Activated naive CD4-positive, alpha-beta T cell treated with anti-CD3 and anti-CD28 coated beads, Interleukin-2, amount 50 U/mL, for 24 hours (primary cell): ENCODE measurements around the gene CERS2.

Experiments
- H3K27ac Mint-ChIP-seq: one replicate; pipeline ENCODE4 v1.8.0; 2021; ENCODE audit warnings: mild to moderate bottlenecking, mixed read lengths
- H3K27me3 Mint-ChIP-seq: one replicate; pipeline ENCODE4 v1.8.0; 2021; ENCODE audit warnings: mixed read lengths
- H3K36me3 Mint-ChIP-seq: one replicate; pipeline ENCODE4 v1.8.0; 2021; ENCODE audit warnings: mixed read lengths
- H3K4me1 Mint-ChIP-seq: one replicate; pipeline ENCODE4 v1.8.0; 2021; ENCODE audit warnings: mixed read lengths
- H3K4me3 Mint-ChIP-seq: one replicate; pipeline ENCODE4 v1.8.0; 2021; ENCODE audit warnings: mild to moderate bottlenecking, mixed read lengths
- H3K9me3 Mint-ChIP-seq: one replicate; pipeline ENCODE4 v1.8.0; 2021; ENCODE audit warnings: mixed read lengths

Gene CERS2

DNA sequence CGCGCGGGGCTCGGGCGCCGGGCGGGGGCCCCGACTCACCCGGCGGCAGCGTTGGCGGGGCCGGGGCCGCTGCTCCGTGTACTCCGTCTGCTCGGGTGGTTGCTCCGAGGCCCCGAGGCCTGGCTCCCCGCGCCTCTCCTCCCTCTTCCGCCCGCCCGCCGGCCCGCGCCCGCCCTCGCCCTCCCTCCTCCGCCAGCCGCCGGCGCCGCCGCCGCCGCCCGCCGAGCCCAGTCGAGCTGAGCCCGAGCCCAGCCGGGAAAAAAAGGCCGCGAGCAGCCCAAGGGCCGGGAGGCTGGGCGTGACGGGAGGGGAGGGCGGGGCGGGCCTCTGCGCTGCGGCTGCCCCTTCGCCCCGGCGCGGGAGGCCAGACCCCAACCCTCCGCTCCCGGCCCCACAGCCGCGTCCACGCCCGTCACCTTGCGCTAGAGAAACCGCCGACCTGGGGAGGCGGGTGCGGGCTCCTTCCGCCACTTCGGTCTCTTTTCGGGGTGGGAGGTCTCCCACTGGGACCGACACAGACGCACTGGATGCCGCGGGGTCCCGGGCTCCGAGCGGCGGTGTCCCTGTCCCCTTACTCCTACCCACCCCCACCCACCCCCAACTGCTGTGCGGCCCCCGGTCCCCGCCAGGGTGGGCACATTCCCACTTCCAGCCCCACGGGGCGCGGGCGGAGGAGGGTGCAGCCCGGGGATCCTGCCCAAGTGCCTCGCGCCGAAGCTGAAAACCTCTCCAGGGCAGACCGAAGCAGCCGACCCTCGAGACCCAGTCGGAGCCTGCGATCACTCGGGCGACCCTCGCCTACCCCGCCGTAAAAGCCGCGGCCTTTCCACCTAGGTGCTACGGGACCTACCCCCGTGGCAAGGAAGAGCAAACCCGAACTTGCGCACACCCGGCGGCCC, at the start of gene CERS2:
TSS of gene CERS2 (minus strand) at position 256 of the 899 bp plus-strand sequence. CDS start 5,745 bp downstream, outside the sequence.
- Mint-ChIP-seq H3K27me3 (no peaks in the 10 kb centered on the region), H3K27ac (peak within 1 kb of the TSS; percentile 92), H3K4me1 (peaks cover 75% of the 10 kb centered on the region), H3K4me3 (peak within 1 kb of the TSS; percentile 90), H3K36me3 (peaks cover 4% of the 10 kb centered on the region), H3K9me3 (no peaks in the 10 kb centered on the region)

- Mint-ChIP-seq H3K4me3 (no peak overlapping the region), H3K9me3 (no peaks in the 10 kb centered on the region), H3K36me3 (peaks cover 3% of the 10 kb centered on the region), H3K4me1 (peaks cover 47% of the 10 kb centered on the region), H3K27ac (no peak overlapping the region), H3K27me3 (no peaks in the 10 kb centered on the region)
Observed at GRCh38 chr1:151013518-151013917, 38.9 kb upstream of the CERS2 start.

DNA sequence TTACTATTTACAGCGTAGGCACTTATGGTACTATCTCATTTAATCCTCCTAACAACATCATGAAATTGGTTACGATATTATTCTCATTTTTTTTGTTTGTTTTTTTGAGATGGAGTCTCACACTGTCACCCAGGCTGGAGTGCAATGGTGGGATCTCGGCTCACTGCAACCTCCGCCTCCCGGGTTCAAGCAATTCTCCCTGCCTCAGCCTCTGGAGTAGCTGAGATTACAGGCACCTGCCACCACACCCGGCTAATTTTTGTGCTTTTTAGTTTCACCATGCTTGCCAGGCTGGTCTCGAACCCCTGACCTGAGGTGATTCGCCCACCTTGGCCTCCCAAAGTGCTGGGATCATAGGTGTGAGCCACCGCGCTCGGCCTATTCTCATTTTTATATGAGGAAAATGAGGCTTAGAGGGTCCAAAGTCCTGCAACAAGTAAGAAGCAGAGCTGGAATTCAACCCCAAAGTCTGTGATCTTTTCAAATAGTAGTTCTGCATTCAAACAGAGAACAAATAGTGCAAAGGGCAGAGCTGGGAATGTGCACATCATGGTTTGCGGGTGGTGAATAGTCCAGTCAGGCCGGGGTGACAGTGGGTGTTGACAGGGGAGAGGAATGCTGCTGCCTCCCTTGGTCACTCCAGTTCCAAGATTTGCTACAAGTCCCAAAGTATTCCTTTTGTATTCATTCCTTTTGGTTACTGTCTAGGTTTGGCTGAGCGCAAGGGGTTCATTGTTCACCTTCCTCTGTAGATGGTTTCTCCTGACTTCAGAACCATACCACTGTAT, 38.2 kb upstream of the CERS2 start:
- H3K27ac Mint-ChIP-seq, result peak overlapping the region; percentile 59
- peaks cover 53% of the 10 kb centered on the region for H3K4me1 Mint-ChIP-seq
- peaks cover 3% of the 10 kb centered on the region for H3K36me3 Mint-ChIP-seq
- no peaks in the 10 kb centered on the region for H3K27me3 Mint-ChIP-seq
- no peak overlapping the region for H3K4me3 Mint-ChIP-seq
- H3K9me3 Mint-ChIP-seq, result no peaks in the 10 kb centered on the region

DNA sequence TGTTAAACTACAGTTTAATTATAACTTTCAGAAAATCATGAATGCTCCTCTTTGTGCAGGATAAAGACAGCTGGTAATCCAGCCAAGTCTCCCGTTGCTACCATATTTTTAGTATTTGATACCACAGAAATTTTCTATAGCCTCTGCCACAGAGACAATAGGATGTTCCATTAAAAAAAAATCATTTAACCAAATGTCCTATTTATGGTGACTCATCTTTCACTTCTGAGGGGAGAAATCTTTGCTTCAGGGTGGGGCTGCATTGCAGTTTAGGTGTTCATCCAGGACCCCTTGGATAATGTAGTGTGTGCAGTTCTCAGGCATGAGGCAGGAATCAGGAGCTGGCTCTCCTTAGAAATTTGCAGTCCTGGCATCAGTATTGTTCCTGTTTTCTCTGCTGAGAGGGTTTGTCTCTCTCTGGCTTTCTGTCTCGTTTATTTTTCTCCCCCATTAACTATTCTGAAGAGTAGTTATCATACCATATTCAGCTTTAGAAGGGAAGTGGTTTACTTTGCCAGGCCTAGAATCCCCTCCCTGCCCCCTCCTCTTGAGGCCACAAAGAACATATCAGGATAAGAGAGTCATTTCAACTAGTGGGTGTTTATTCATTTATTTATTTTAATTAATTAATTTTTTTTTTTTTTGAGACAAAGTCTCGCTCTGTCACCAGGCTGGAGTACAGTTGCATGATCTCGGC, 36.7 kb upstream of the CERS2 start:
- H3K4me1 Mint-ChIP-seq, result peaks cover 65% of the 10 kb centered on the region
- peak overlapping the region; percentile 16 for H3K4me3 Mint-ChIP-seq
- H3K27ac Mint-ChIP-seq, result peak overlapping the region; percentile 19
- H3K27me3 Mint-ChIP-seq, result no peaks in the 10 kb centered on the region
- H3K36me3 Mint-ChIP-seq, result peaks cover 3% of the 10 kb centered on the region
- H3K9me3 Mint-ChIP-seq, result no peaks in the 10 kb centered on the region

DNA sequence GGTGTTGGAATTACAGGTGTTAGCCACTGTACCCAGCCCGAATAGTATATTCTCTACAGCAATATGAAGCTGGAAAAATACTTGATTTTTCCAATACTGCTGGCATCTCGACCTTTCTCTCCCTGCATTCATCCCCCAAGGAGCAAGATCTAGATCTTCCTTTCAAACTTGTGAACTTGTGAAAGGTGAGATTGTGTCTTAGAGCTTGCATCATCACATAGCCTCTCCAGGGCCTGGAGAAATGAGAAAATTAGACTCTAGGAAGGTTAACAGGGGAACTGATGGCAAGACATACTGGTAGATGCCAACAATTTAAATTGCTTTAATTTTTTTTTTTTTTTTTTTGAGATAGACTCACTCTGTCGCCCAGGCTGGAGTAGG, 35.7 kb upstream of the CERS2 start:
- H3K4me1 Mint-ChIP-seq, result peaks cover 75% of the 10 kb centered on the region
- H3K4me3 Mint-ChIP-seq, result no peak overlapping the region

DNA sequence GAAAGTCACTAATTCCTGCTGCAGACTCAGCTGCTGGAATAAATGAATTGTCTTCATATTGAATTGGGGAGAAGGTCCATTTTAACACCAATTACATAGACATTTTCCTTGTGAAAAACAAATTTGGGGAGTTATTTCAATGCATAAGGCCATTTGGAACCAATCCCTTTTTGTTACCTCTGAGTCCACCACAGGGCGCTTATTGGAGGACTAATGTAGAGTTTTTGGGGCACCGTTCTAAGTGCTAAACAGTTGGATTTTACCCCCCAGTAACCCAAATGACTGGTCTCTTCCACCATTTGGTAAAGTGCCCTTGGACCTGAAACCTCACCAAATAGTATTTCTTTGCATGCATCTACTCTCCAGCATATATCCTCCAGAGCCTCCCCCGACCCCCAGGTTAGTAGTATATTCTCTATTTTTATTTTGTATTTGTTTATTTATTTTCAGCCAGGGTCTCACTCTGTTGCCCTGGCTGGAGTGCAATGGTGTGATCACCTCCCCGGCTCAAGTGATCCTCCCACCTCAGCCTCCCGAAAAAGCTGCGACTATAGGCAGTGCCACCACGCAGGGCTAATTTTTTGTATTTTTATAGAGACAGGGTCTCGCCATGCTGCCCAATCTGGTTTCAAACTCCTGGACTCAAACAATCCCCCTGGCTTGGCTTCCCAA, 35.2 kb upstream of the CERS2 start:
- peaks cover 3% of the 10 kb centered on the region for H3K36me3 Mint-ChIP-seq
- peak overlapping the region; percentile 89 for H3K4me3 Mint-ChIP-seq
- peaks cover 76% of the 10 kb centered on the region for H3K4me1 Mint-ChIP-seq
- H3K27me3 Mint-ChIP-seq, result no peaks in the 10 kb centered on the region
- no peak overlapping the region for H3K27ac Mint-ChIP-seq
- no peaks in the 10 kb centered on the region for H3K9me3 Mint-ChIP-seq

More for the DNA sequence above, 35.7 kb upstream of the CERS2 start:
- Mint-ChIP-seq H3K9me3 (no peaks in the 10 kb centered on the region), H3K27ac (no peak overlapping the region), H3K27me3 (no peaks in the 10 kb centered on the region), H3K36me3 (peaks cover 3% of the 10 kb centered on the region)

DNA sequence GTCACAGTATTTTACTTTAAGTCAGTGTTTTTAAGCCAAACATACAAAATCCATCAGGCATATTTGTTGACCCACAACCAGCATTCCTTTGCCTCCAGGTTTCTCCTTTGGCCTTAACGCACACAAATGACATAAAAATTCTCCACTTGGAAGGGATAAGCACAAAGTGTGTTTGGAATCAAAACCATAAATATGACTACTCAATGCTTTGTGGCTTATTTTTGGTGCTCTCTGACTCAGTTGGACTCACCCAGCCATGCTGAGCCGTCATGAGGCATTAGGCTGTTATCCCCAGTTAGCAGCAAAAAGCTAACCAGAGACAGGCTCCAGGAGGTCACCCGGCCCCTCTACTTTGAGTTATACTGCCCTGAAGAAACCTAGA, 34.6 kb upstream of the CERS2 start:
- Mint-ChIP-seq H3K9me3 (no peaks in the 10 kb centered on the region), H3K27ac (peak overlapping the region; percentile 97), H3K36me3 (peaks cover 3% of the 10 kb centered on the region), H3K4me1 (peaks cover 78% of the 10 kb centered on the region), H3K4me3 (peak overlapping the region; percentile 89), H3K27me3 (no peaks in the 10 kb centered on the region)

DNA sequence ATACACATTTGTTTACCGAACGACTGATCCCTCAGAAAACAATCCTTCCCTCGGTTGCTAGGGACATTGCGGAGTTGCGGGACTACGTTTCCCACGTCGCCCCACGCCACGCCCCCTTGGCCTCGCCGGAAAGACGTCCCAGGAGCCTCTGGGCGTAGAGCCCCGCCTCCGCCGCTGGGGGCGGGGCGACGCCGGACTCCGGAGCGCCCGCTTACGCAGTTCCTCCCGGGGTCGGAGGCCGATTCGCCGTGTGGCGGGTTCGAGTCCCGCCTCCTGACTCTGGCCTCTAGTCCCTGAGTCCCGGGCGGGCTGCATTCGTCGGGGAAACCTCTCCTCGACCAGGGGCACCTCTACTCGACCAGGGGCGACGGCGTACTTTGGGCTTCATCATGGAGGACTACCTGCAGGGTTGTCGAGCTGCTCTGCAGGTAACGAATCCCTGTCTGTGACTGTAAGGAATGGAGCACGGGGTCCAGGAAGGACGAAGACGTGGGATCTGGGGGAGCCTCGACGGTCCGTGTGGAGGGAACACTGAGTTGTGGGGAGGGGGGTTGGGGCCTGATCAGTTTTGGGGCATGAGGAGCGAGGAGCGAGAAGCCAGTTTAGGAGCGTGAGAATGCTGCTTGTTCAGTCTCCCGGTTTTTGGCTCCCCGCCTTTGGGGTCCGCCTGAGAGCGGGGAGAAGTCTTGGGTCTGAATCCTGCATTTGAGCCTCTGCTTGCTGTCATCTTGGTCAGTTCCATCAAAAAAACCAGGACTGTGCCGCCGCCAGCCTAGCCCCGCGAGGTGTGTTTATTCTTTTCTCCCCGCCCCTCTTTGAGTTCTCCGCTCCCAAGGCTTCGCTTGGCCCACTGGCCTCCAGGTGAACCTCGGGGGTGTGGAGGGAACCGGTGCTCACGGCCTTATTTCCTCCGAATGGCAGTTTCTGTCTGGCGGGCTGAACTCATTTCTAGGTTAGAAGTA, 33.9 kb upstream of the CERS2 start, which contains the start of gene PRUNE1:
TSS of gene PRUNE1 (plus strand) at position 206 of the 962 bp plus-strand sequence. CDS start at position 390, 184 bp downstream.
- Mint-ChIP-seq H3K36me3 (peaks cover 3% of the 10 kb centered on the region), H3K27me3 (no peaks in the 10 kb centered on the region), H3K27ac (peak within 1 kb of the TSS; percentile 97), H3K4me1 (peaks cover 79% of the 10 kb centered on the region), H3K4me3 (peak within 1 kb of the TSS; percentile 89), H3K9me3 (no peaks in the 10 kb centered on the region)

GRCh38 chr1:151007853-151008243, 33.2 kb upstream of the CERS2 start:
- Mint-ChIP-seq H3K4me3 (peak overlapping the region; percentile 89), H3K4me1 (peaks cover 77% of the 10 kb centered on the region), H3K9me3 (no peaks in the 10 kb centered on the region), H3K27me3 (no peaks in the 10 kb centered on the region), H3K27ac (peak overlapping the region; percentile 97), H3K36me3 (peaks cover 3% of the 10 kb centered on the region)

GRCh38 chr1:151006327-151007052, 31.9 kb upstream of the CERS2 start, which contains the start of gene MINDY1:
Gene MINDY1, minus strand, starts transcription at chr1:151006902. Its CDS starts 4,285 bp downstream, at chr1:151002617.
- Mint-ChIP-seq H3K36me3 (no peaks in the 10 kb centered on the region), H3K9me3 (no peaks in the 10 kb centered on the region), H3K27ac (peak within 1 kb of the TSS; percentile 97), H3K4me1 (peaks cover 80% of the 10 kb centered on the region), H3K4me3 (peak within 1 kb of the TSS; percentile 89), H3K27me3 (no peaks in the 10 kb centered on the region)

DNA sequence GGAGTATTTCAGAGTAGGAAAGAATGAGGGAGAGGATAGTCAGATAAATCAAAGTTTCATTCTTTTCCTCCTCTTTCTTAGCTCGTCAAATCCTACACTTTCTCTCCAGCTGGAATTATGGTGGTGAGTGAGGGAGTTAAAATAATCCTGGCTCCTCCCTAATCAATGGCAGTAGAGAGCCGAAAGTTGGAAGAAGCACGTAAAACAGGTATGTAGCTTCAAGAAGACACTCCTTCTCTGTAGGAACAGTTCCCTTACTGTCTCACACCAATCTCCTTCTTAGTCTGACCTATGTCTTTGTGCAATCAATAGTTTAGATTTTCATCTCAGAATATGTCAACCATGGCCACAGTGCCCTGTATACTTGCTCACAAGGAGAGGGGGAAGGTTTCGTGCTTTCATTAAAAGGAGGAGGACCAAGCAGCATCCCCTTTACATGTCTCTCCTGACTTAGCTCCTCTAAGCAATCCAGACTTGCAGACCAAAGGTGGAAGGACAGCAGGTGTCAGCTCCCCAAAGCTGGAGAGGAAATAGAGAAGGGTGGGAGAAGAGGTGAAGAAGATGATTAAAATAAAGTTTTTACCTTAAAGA, 31.2 kb upstream of the CERS2 start:
- Mint-ChIP-seq H3K9me3 (no peaks in the 10 kb centered on the region), H3K4me1 (peaks cover 80% of the 10 kb centered on the region), H3K27ac (peak overlapping the region; percentile 97), H3K4me3 (peak overlapping the region; percentile 89), H3K36me3 (no peaks in the 10 kb centered on the region), H3K27me3 (no peaks in the 10 kb centered on the region)

- Mint-ChIP-seq H3K27ac (peak overlapping the region; percentile 99), H3K4me1 (peaks cover 73% of the 10 kb centered on the region), H3K36me3 (peaks cover 3% of the 10 kb centered on the region), H3K27me3 (no peaks in the 10 kb centered on the region), H3K9me3 (no peaks in the 10 kb centered on the region), H3K4me3 (peak overlapping the region; percentile 78)
Observed at GRCh38 chr1:151003180-151003579, 28.5 kb upstream of the CERS2 start.

DNA sequence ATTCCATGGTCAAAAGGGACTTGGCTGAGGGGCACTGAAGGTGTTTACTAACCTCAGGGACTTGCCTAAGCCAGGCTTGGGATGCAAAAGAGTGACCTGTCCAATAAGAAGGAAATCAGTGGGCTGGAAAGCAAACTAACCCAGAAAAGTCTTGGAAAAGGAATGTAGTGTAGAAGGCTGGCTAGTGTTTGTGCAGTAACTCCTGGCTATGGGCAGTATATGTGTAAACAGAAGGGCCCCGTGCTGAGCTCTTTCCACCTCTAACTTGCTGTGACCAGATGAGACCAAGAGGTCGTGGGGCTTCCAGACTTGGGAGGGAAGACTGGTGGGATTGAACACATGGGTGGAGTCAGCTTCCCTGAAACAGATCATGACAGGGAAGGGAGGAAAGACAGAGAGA, 28.0 kb upstream of the CERS2 start:
- H3K27ac Mint-ChIP-seq, result peak overlapping the region; percentile 99
- no peaks in the 10 kb centered on the region for H3K27me3 Mint-ChIP-seq
- peaks cover 3% of the 10 kb centered on the region for H3K36me3 Mint-ChIP-seq
- peaks cover 67% of the 10 kb centered on the region for H3K4me1 Mint-ChIP-seq
- H3K4me3 Mint-ChIP-seq, result peak overlapping the region; percentile 78
- H3K9me3 Mint-ChIP-seq, result no peaks in the 10 kb centered on the region
